OCI-LY3 (cell line): ENCODE data around the gene LRRN2.

Experiments
- CTCF ChIP-seq: fragments of 200-600, 300-600 bp; sonication (generic); IDR thresholded peaks from 2 replicates; pipeline ENCODE4 v1.5.1; 2014; ENCODE audit warnings: antibody characterized with exemption, low read length, low read depth
- EZH2phosphoT487 ChIP-seq: fragments of 200-600 bp; shearing (Covaris generic); IDR thresholded peaks from 2 replicates; pipeline ENCODE4 v1.6.1; 2018; ENCODE audit warnings: antibody characterized with exemption, mixed run types, low read depth

- TF ChIP-seq CTCF = no peak
- no peak for TF ChIP-seq EZH2phosphoT487
Observed at GRCh38 chr1:204730826-204731459, 45.4 kb upstream of the LRRN2 start.
